H9 (cell line): ENCODE results near the gene HES3. TPM values are rescaled to one million over a fixed set of nuclear protein-coding genes. Genes with fewer than 3 reads are reported as not detected.
A peak's percentile ranks its signal among the peaks of the same experiment; 100 is the strongest.

ENCODE experiments used
- DNase-seq: peaks from one replicate; pipeline ENCODE4 v3.0.0-alpha.2; 2017
- H2AFZ ChIP-seq: one replicate; pipeline ENCODE4 v1.6.1; 2013; ENCODE audit warnings: mild to moderate bottlenecking, low read length, control low read depth, moderate library complexity
- H2AK5ac ChIP-seq: 2 replicates; pipeline ENCODE4 v1.6.1; 2013; ENCODE audit warnings: low read length, control low read depth, mixed read lengths; ENCODE audit not compliant: insufficient read length
- H2BK120ac ChIP-seq: one replicate; pipeline ENCODE4 v1.6.1; 2013; ENCODE audit warnings: low read depth, mild to moderate bottlenecking, low read length, control low read depth, inconsistent platforms; ENCODE audit not compliant: poor library complexity, severe bottlenecking
- H2BK12ac ChIP-seq: 2 replicates; pipeline ENCODE4 v1.6.1; 2013; ENCODE audit warnings: low read length, control low read depth, mixed read lengths, low read depth; ENCODE audit not compliant: insufficient read length
- H2BK15ac ChIP-seq: 2 replicates; pipeline ENCODE4 v1.6.1; 2013; ENCODE audit warnings: low read depth, low read length, control low read depth
- H2BK20ac ChIP-seq: one replicate; pipeline ENCODE4 v1.6.1; 2013; ENCODE audit warnings: low read depth, mild to moderate bottlenecking, low read length, control low read depth, inconsistent platforms; ENCODE audit not compliant: poor library complexity, severe bottlenecking
- H2BK5ac ChIP-seq: 2 replicates; pipeline ENCODE4 v1.6.1; 2013; ENCODE audit warnings: low read length, control low read depth, mixed read lengths; ENCODE audit not compliant: insufficient read length
- H3K14ac ChIP-seq: 2 replicates; pipeline ENCODE4 v1.6.1; 2013; ENCODE audit warnings: low read length, control low read depth; ENCODE audit not compliant: insufficient read depth
- H3K18ac ChIP-seq: 2 replicates; pipeline ENCODE4 v1.6.1; 2013; ENCODE audit warnings: low read depth, mild to moderate bottlenecking, mixed read lengths, low read length, control low read depth; ENCODE audit not compliant: insufficient read length
- H3K23ac ChIP-seq: 2 replicates; pipeline ENCODE4 v1.6.1; 2013; ENCODE audit warnings: low read length, control low read depth, mixed read lengths, low read depth; ENCODE audit not compliant: insufficient read length
- H3K23me2 ChIP-seq: 2 replicates; pipeline ENCODE4 v1.6.1; 2013; ENCODE audit warnings: low read depth, mild to moderate bottlenecking, mixed read lengths, low read length, control low read depth; ENCODE audit not compliant: insufficient read length, poor library complexity, severe bottlenecking
- H3K27ac ChIP-seq: 2 replicates; pipeline ENCODE4 v1.5.1; 2013; ENCODE audit warnings: low read length, control low read depth, mixed read lengths, low read depth; ENCODE audit not compliant: insufficient read length
- H3K27me3 ChIP-seq: 2 replicates; pipeline ENCODE4 v1.6.1; 2013; ENCODE audit warnings: low read length, control low read depth, inconsistent platforms; ENCODE audit not compliant: insufficient read depth
- H3K4ac ChIP-seq: 2 replicates; pipeline ENCODE4 v1.6.1; 2013; ENCODE audit warnings: low read depth, mild to moderate bottlenecking, control low read depth, inconsistent platforms, low read length, moderate library complexity
- H3K4me1 ChIP-seq: 2 replicates; pipeline ENCODE4 v1.6.1; 2013; ENCODE audit warnings: low read length, control low read depth, inconsistent platforms; ENCODE audit not compliant: insufficient read depth
- H3K4me2 ChIP-seq: 2 replicates; pipeline ENCODE4 v1.6.1; 2013; ENCODE audit warnings: low read length, control low read depth, mixed read lengths; ENCODE audit not compliant: insufficient read length, insufficient read depth
- H3K56ac ChIP-seq: 2 replicates; pipeline ENCODE4 v1.6.1; 2013; ENCODE audit warnings: low read depth, mild to moderate bottlenecking, mixed read lengths, low read length, control low read depth; ENCODE audit not compliant: insufficient read length
- H3K79me1 ChIP-seq: 2 replicates; pipeline ENCODE4 v1.6.1; 2013; ENCODE audit warnings: low read depth, mild to moderate bottlenecking, moderate library complexity, low read length, control low read depth, inconsistent platforms; ENCODE audit not compliant: insufficient read depth, poor library complexity, severe bottlenecking
- H3K79me2 ChIP-seq: 2 replicates; pipeline ENCODE4 v1.6.1; 2013; ENCODE audit warnings: low read length, control low read depth, inconsistent platforms; ENCODE audit not compliant: insufficient read depth
- H3K9ac ChIP-seq: 2 replicates; pipeline ENCODE4 v1.6.1; 2013; ENCODE audit warnings: low read length, control low read depth, mixed read lengths; ENCODE audit not compliant: insufficient read length; ENCODE audit errors: extremely low read depth
- H3K9me3 ChIP-seq: one replicate; pipeline ENCODE4 v1.6.1; 2013; ENCODE audit warnings: low read depth, low read length, inconsistent platforms; ENCODE audit not compliant: control insufficient read depth
- H3T11ph ChIP-seq: one replicate; pipeline ENCODE4 v1.6.1; 2013; ENCODE audit warnings: mild to moderate bottlenecking, low read length, control low read depth, inconsistent platforms
- H4K20me1 ChIP-seq: one replicate; pipeline ENCODE4 v1.6.1; 2013; ENCODE audit not compliant: control insufficient read depth, insufficient read length, insufficient read depth
- H4K5ac ChIP-seq: 2 replicates; pipeline ENCODE4 v1.6.1; 2013; ENCODE audit warnings: low read depth, mild to moderate bottlenecking, mixed read lengths, low read length, control low read depth; ENCODE audit not compliant: insufficient read length
- H4K8ac ChIP-seq: replicated peaks from 2 replicates; pipeline ENCODE4 v1.6.1; 2013; ENCODE audit warnings: low read length, control low read depth, mixed read lengths, low read depth; ENCODE audit not compliant: insufficient read length
- H4K91ac ChIP-seq: 2 replicates; pipeline ENCODE4 v1.6.1; 2013; ENCODE audit warnings: low read depth, mild to moderate bottlenecking, moderate library complexity, mixed read lengths, low read length, control low read depth; ENCODE audit not compliant: insufficient read length
- H3K27ac Mint-ChIP-seq, 3 experiments: 2 replicates in 2 of 3; 3 replicates in 1 of 3; pipeline ENCODE4 v1.8.0; 2020 to 2021; ENCODE audit warnings: mixed read lengths in 3 of 3, mild to moderate bottlenecking in 1 of 3, moderate library complexity in 1 of 3
- H3K27me3 Mint-ChIP-seq: 2 replicates; pipeline ENCODE4 v1.8.0; 2021; ENCODE audit warnings: low read depth, mild to moderate bottlenecking, moderate library complexity, mixed read lengths
- H3K36me3 Mint-ChIP-seq, 3 experiments: 2 replicates in 2 of 3; 3 replicates in 1 of 3; pipeline ENCODE4 v1.8.0; 2020 to 2021; ENCODE audit warnings: low read depth in 3 of 3, mixed read lengths in 3 of 3; ENCODE audit not compliant: insufficient read depth in 1 of 3
- H3K4me1 Mint-ChIP-seq, 2 experiments: 2 replicates each; pipeline ENCODE4 v1.8.0; 2020; ENCODE audit warnings: mixed read lengths in 2 of 2
- H3K4me3 Mint-ChIP-seq, 2 experiments: 2 replicates in 1 of 2; 3 replicates in 1 of 2; pipeline ENCODE4 v1.8.0; 2020 to 2021; ENCODE audit warnings: mild to moderate bottlenecking in 2 of 2, mixed read lengths in 2 of 2, moderate library complexity in 1 of 2
- H3K9me3 Mint-ChIP-seq, 2 experiments: 2 replicates in 1 of 2; 3 replicates in 1 of 2; pipeline ENCODE4 v1.8.0; 2020; ENCODE audit warnings: mild to moderate bottlenecking in 2 of 2, mixed read lengths in 2 of 2, moderate library complexity in 1 of 2
- CTCF ChIP-seq: fragments of 200-600 bp; sonication (generic); conservative IDR thresholded peaks from 3 replicates; pipeline ENCODE4 v1.8.0; 2021; ENCODE audit warnings: antibody characterized with exemption, mild to moderate bottlenecking
- WGBS: extraction: QIAGEN DNeasy Blood & Tissue Kit; methylation state at CpG from one replicate; pipeline ENCODE4 v1.1.7; 2013; ENCODE audit warnings: missing lambda C conversion rate, low lambda C conversion rate, mixed read lengths; ENCODE audit not compliant: insufficient read length; ENCODE audit errors: extremely low coverage; 5-methylcytosine and 5-hydroxymethylcytosine counted together
- long read RNA-seq: library from polyadenylated mRNA; unstranded; transcript quantifications from one replicate; pipeline ENCODE4 v2.0.0, GENCODE V29; 2020
- total RNA-seq: library from RNA; stranded (reverse); gene quantifications from 2 replicates; pipeline ENCODE4 v1.2.1, GENCODE V29; 2021

Gene HES3
- total RNA-seq = 89.9 and 93.4 TPM in 2 replicates
- long read RNA-seq, transcript HES3-201 (4 exons, 697 nt) = major isoform, 126 of 147 reads
- long read RNA-seq, partial matches to known transcripts = 12 of 147 reads
- long read RNA-seq, other reads (novel, unspliced or antisense) = 9 of 147 reads

- H3K79me1 ChIP-seq = no peaks in the 10 kb centered on the region
- peak; percentile 64 for DNase-seq
- H3K14ac ChIP-seq = no peak within 1 kb of the TSS
- no peak within 1 kb of the TSS for H2BK120ac ChIP-seq
- no peak within 1 kb of the TSS for H3T11ph ChIP-seq
- peak within 1 kb of the TSS in 2 of 3 experiments; percentile 20 to 57; a peak in 3 of 7 replicates for H3K27ac Mint-ChIP-seq
- peaks cover 32% of the 10 kb centered on the region for H3K27me3 Mint-ChIP-seq
- H4K5ac ChIP-seq = no peak within 1 kb of the TSS
- peaks cover 5% of the 10 kb centered on the region; the same call in 1 of the 2 replicates for H3K27me3 ChIP-seq
- no peaks in the 10 kb centered on the region for H4K20me1 ChIP-seq
- peaks cover 2% of the 10 kb centered on the region; the same call in 1 of the 2 replicates for H3K4me1 ChIP-seq
- no peaks in the 10 kb centered on the region for H3K79me2 ChIP-seq
- H3K36me3 Mint-ChIP-seq = no peaks in the 10 kb centered on the region
- H3K23me2 ChIP-seq = peaks cover 25% of the 10 kb centered on the region
- TF ChIP-seq CTCF = no peak
- no peak within 1 kb of the TSS for H2BK15ac ChIP-seq
- H4K8ac ChIP-seq = no peak within 1 kb of the TSS
- H3K4me2 ChIP-seq = peak within 1 kb of the TSS; percentile 79
- H2BK20ac ChIP-seq = no peak within 1 kb of the TSS
- no peak within 1 kb of the TSS for H2BK5ac ChIP-seq
- no CpG with 5 or more reads among the region's 16 CpGs for WGBS
- peak within 1 kb of the TSS; percentile 83 to 89 for H3K4me3 Mint-ChIP-seq
- H2AK5ac ChIP-seq = no peak within 1 kb of the TSS
- H2AFZ ChIP-seq = no peak within 1 kb of the TSS
- H4K91ac ChIP-seq = no peak within 1 kb of the TSS
- peaks cover 46 to 47% of the 10 kb centered on the region in 2 experiments for H3K4me1 Mint-ChIP-seq
- no peak within 1 kb of the TSS for H3K9ac ChIP-seq
- H3K56ac ChIP-seq = no peak within 1 kb of the TSS
- H3K9me3 Mint-ChIP-seq = no peaks in the 10 kb centered on the region; a peak in 1 of 5 replicates
- no peak within 1 kb of the TSS for H3K4ac ChIP-seq
- no peaks in the 10 kb centered on the region for H3K9me3 ChIP-seq
- H3K23ac ChIP-seq = no peak within 1 kb of the TSS
- H3K18ac ChIP-seq = no peak within 1 kb of the TSS
- H2BK12ac ChIP-seq = no peak within 1 kb of the TSS
- H3K27ac ChIP-seq = no peak within 1 kb of the TSS
Observed at GRCh38 chr1:6243993-6244392, at the start of gene HES3. Gene HES3, plus strand, starts transcription at chr1:6244179. Its CDS starts 187 bp downstream, at chr1:6244366.
